Upper lobe of left lung (tissue), 6 donors: ENCODE data around the gene NOL6. TPM values are rescaled to one million over a fixed set of nuclear protein-coding genes. Genes with fewer than 3 reads are reported as not detected.

Experiments
- ATAC-seq, 2 donors: fragments of 200-7000 bp; cut with Tn5 transposase; one replicate each; pipeline ENCODE4 v1.9.1; 2022; ENCODE audit warnings: mild to moderate bottlenecking in 2 of 2, moderate library complexity in 2 of 2; ENCODE audit not compliant: low FRiP score in 2 of 2
- DNase-seq, 2 donors: peaks; one replicate each; pipeline ENCODE4 v3.0.0-alpha.2; 2019 to 2020
- H3K27ac ChIP-seq, 4 donors: fragments of 200-600 bp; sonication (generic); one replicate each; pipeline ENCODE4 v1.5.1; 2016 to 2019
- H3K27me3 ChIP-seq, 4 donors: fragments of 200-600 bp; sonication (generic); one replicate each; pipeline ENCODE4 v1.5.1; 2017 to 2019
- H3K36me3 ChIP-seq, 4 donors: fragments of 200-600 bp; sonication (generic); one replicate each; pipeline ENCODE4 v1.5.1; 2016 to 2019
- H3K4me1 ChIP-seq, 4 donors: fragments of 200-600 bp; sonication (generic); one replicate each; pipeline ENCODE4 v1.5.1; 2018 to 2019
- H3K4me3 ChIP-seq, 4 donors: fragments of 200-600 bp; sonication (generic); one replicate each; pipeline ENCODE4 v1.5.1; 2017 to 2019; ENCODE audit warnings: mild to moderate bottlenecking in 2 of 4, moderate library complexity in 1 of 4
- H3K9me3 ChIP-seq, 4 donors: fragments of 200-600 bp; sonication (generic); one replicate each; pipeline ENCODE4 v1.5.1; 2018 to 2019
- EP300 ChIP-seq, 4 donors: sonication (generic); formaldehyde crosslinking; IDR thresholded peaks; one replicate each; pipeline ENCODE4 v1.5.1; 2017; ENCODE audit warnings: antibody characterized with exemption in 4 of 4, control low read depth in 2 of 4
- POLR2A ChIP-seq, 4 donors: fragments of 450-650 bp; IDR thresholded peaks; one replicate each; pipeline ENCODE4 v1.5.1; 2016 to 2017; ENCODE audit warnings: antibody characterized with exemption in 4 of 4, mild to moderate bottlenecking in 2 of 4
- POLR2AphosphoS5 ChIP-seq, 2 donors: sonication (generic); formaldehyde crosslinking; IDR thresholded peaks; one replicate each; pipeline ENCODE4 v1.5.1; 2017; ENCODE audit warnings: antibody characterized with exemption in 2 of 2
- WGBS, 2 donors: methylation state at CpG; one replicate each; pipeline ENCODE4 v1.1.5; 2017 to 2018; 5-methylcytosine and 5-hydroxymethylcytosine counted together
- total RNA-seq, 6 donors: library from RNA; depleted of rRNA in 4 of 6; stranded (reverse); fragments of >200 nt in 4 of 6; gene quantifications; one replicate each; pipeline versions ENCODE4 v1.1.0 to v1.2.1, GENCODE V29; 2016 to 2021
- TF ChIP-seq, protein P1 (sequence below), 6 experiments: fragments of 450-650 bp in 4 of 6; fragments of 200-600 bp in 2 of 6; sonication (generic) in 2 of 6; IDR thresholded peaks; one replicate each; pipeline ENCODE4 v1.5.1; 2016 to 2019; ENCODE audit warnings: antibody characterized with exemption in 6 of 6
- donor health status: DM: no; HTN: no; CAD: no; lungs with moderate emphysema.
- donor health status: DM: no; HTN: yes; CAD: no; lungs with severe emphysema.

NOL6 gene
- total RNA-seq, 6 donors from 2014 or later = 17.8 to 47.6 (median 31.9) TPM

DNA sequence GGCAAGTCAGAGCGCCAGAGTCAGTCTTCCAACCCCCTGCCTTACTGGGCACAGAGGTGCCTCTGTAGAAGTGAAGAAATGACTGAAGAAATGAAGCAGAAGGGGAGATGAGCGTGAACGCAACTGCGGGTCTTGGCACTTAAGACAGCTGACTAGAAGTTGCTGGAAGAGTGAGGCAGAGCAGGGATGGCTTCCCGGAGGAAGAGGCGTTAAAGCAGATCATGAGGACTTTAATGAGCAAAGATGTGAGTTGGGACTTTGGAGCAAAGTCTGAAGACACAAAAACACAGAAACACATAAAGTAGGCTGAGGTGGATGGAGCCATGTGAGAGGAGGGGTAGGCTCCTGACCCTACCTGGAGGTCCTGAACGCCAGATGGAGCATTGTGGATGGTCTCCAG, 33.5 kb downstream of the NOL6 start:
- no peak for TF ChIP-seq POLR2AphosphoS5 (IDR thresholded peaks at IDR 0.05)
- TF ChIP-seq POLR2A (IDR thresholded peaks at IDR 0.05) = no peak
- TF ChIP-seq, protein P1, sequence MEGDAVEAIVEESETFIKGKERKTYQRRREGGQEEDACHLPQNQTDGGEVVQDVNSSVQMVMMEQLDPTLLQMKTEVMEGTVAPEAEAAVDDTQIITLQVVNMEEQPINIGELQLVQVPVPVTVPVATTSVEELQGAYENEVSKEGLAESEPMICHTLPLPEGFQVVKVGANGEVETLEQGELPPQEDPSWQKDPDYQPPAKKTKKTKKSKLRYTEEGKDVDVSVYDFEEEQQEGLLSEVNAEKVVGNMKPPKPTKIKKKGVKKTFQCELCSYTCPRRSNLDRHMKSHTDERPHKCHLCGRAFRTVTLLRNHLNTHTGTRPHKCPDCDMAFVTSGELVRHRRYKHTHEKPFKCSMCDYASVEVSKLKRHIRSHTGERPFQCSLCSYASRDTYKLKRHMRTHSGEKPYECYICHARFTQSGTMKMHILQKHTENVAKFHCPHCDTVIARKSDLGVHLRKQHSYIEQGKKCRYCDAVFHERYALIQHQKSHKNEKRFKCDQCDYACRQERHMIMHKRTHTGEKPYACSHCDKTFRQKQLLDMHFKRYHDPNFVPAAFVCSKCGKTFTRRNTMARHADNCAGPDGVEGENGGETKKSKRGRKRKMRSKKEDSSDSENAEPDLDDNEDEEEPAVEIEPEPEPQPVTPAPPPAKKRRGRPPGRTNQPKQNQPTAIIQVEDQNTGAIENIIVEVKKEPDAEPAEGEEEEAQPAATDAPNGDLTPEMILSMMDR (IDR thresholded peaks at IDR 0.05) = no peak
- TF ChIP-seq EP300 (IDR thresholded peaks at IDR 0.05) = no peak
- H3K27ac ChIP-seq = peak overlapping the region in 1 of 4 donors; percentile 19
- no peaks in the 10 kb centered on the region for H3K9me3 ChIP-seq
- ATAC-seq (no peak), DNase-seq (no peak)
- H3K4me3 ChIP-seq = no peak overlapping the region
- peaks cover 0 to 33% (median 20%) of the 10 kb centered on the region in 4 donors for H3K4me1 ChIP-seq
- 90 to 93% methylated on average over 7 of the region's 7 CpGs for WGBS, 2 donors
- no peaks in the 10 kb centered on the region for H3K27me3 ChIP-seq
- H3K36me3 ChIP-seq = peaks cover 0 to 14% (median 10%) of the 10 kb centered on the region in 4 donors

DNA sequence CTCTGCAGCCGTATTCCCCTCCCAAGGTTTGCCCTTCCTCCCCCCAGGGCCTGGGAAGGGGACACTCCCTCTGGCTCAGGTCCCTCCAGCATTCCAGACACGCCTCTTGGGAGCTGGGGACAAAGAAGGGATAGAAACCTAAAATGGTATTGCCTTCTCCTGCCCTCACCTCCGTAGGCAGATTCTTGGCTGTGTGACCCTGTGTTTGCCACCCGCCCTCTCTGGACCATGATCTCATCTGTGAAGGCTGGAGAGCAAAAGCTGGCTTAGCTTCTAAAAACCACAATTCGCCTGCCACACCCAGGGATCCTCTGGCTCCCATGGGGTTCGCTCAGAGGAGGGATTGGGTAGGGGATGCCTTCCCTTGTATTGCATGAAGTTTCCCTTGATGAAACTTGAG, 34.0 kb downstream of the NOL6 start:
- ATAC-seq = peak in 1 of 2 donors; percentile 9
- peak overlapping the region in 1 of 4 donors; percentile 19 for H3K27ac ChIP-seq
- DNase-seq = no peak

DNA sequence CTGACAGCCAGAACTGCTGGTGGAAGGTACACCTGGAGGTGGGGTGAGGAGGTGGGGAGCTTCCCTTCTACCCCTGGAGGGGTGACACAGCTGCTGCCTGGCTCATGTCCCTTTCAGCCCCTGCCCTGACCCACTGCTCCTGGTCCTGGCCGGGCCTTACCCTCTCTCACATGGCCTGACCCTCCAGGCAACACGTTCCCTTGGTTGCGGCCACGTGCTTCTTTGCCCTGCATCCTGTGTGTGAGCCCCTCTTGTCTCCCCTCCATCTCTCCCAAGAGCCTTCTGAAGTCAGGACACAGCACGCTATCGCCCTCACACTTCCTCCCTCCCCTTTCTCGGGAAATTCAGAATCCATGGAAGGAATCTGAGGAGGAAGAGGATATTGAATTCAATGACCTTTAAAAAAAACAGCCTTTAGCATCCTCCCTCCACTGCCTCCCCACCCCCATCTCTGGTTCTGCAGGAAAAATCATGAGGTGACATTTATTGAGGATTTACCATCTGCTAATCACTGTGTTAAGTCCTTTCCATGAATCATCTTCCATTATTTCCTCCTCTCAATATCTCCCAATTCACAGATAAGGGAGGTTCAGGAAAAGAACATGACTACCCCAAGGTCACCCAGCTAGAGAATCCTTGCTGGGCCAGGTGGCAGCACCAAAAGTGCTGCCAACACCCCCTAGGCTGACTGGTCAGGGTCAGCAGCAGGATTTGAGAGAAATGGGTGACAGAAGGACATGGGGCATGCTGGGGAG, 34.6 kb downstream of the NOL6 start:
- H3K4me3 ChIP-seq = no peak overlapping the region
- ATAC-seq (no peak), DNase-seq (no peak)
- peaks cover 0 to 14% (median 10%) of the 10 kb centered on the region in 4 donors for H3K36me3 ChIP-seq
- TF ChIP-seq EP300 (IDR thresholded peaks at IDR 0.05) (no peak), POLR2AphosphoS5 (IDR thresholded peaks at IDR 0.05) (no peak), POLR2A (IDR thresholded peaks at IDR 0.05) (no peak)
- TF ChIP-seq, protein P1 (IDR thresholded peaks at IDR 0.05) = no peak
- H3K9me3 ChIP-seq = no peaks in the 10 kb centered on the region
- H3K4me1 ChIP-seq = peaks cover 0 to 31% (median 18%) of the 10 kb centered on the region in 4 donors
- H3K27me3 ChIP-seq = no peaks in the 10 kb centered on the region
- peak overlapping the region in 1 of 4 donors; percentile 19 for H3K27ac ChIP-seq
- 68 to 75% methylated on average over 7 of the region's 7 CpGs for WGBS, 2 donors

More for the DNA sequence above, 34.0 kb downstream of the NOL6 start:
- H3K4me1 ChIP-seq = peaks cover 0 to 31% (median 18%) of the 10 kb centered on the region in 4 donors
- no peaks in the 10 kb centered on the region for H3K27me3 ChIP-seq
- H3K4me3 ChIP-seq = no peak overlapping the region
- no peaks in the 10 kb centered on the region for H3K9me3 ChIP-seq
- 67 to 74% methylated on average over 6 of the region's 6 CpGs for WGBS, 2 donors
- no peak for TF ChIP-seq POLR2A (IDR thresholded peaks at IDR 0.05)
- TF ChIP-seq, protein P1 (IDR thresholded peaks at IDR 0.05) = no peak
- TF ChIP-seq POLR2AphosphoS5 (IDR thresholded peaks at IDR 0.05) = no peak
- TF ChIP-seq EP300 (IDR thresholded peaks at IDR 0.05) = no peak
- H3K36me3 ChIP-seq = peaks cover 0 to 14% (median 10%) of the 10 kb centered on the region in 4 donors

DNA sequence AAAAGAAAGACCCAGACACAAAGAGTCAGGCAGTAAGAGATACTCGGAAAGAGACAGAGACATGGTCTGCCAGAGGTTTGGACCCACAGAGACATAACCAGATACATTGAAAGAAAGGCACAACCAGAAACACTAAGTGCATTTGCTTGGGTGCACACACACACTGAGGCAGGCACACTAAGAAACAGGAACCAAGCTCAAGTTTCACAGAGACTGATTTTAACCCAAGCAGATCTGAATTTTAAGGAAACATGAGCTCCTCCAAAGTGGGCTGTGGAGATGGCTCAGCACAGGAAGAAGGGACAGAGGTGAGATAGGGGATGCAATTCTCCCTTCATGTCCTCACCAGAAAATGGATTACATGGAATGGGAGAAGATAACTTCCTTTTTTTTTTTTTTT, 35.8 kb downstream of the NOL6 start:
- no peak for TF ChIP-seq POLR2AphosphoS5 (IDR thresholded peaks at IDR 0.05)
- TF ChIP-seq, protein P1 (IDR thresholded peaks at IDR 0.05) = no peak
- no peak for TF ChIP-seq POLR2A (IDR thresholded peaks at IDR 0.05)
- TF ChIP-seq EP300 (IDR thresholded peaks at IDR 0.05) = no peak
- ATAC-seq = no peak
- Histone ChIP-seq H3K27ac (no peak overlapping the region), H3K4me1 (peaks cover 0 to 21% (median 12%) of the 10 kb centered on the region in 4 donors), H3K4me3 (no peak overlapping the region), H3K27me3 (no peaks in the 10 kb centered on the region), H3K9me3 (no peaks in the 10 kb centered on the region), H3K36me3 (peaks cover 0 to 14% (median 10%) of the 10 kb centered on the region in 4 donors)
- no peak for DNase-seq
- WGBS, 2 donors = 79 to 100% methylated on average over 1 of the region's 1 CpG
